Adrenal gland (tissue), 5 donors: ENCODE data around the gene GAGE12J.
"Not testable (repeated sequence)": the region's sequence is repeated elsewhere in the genome, so short reads cannot be mapped to it uniquely, and the experiment has no call there.

ENCODE experiments used
- CTCF ChIP-seq, 6 experiments: fragments of 450-650 bp in 4 of 6; fragments of 200-600 bp in 2 of 6; sonication (generic) in 1 of 6; IDR thresholded peaks; 1 replicate in 5 of 6; 2 replicates in 1 of 6; pipeline versions ENCODE4 v1.5.1 to v1.8.0; 2016 to 2021; ENCODE audit warnings: antibody characterized with exemption in 6 of 6, mild to moderate bottlenecking in 2 of 6, moderate library complexity in 1 of 6
- POLR2A ChIP-seq, 2 donors: fragments of 450-650 bp; IDR thresholded peaks; one replicate each; pipeline ENCODE4 v1.6.1; 2017; ENCODE audit warnings: antibody characterized with exemption in 2 of 2, mild to moderate bottlenecking in 2 of 2, moderate library complexity in 1 of 2
- donor health status: DM: no; HTN: no; CAD: no.

- TF ChIP-seq CTCF, POLR2A (IDR thresholded peaks at IDR 0.05): not testable (repeated sequence)
Measured at GRCh38 chrX:49344496-49345175, 22.8 kb downstream of the GAGE12J start.
